GM12864 (cell line): ENCODE measurements around the gene DRC7.

Experiments
- DNase-seq: peaks from one replicate; pipeline ENCODE4 v3.0.0-alpha.2; 2011; ENCODE audit warnings: low read depth
- H3K4me3 ChIP-seq: 2 replicates; pipeline ENCODE4 v1.5.1; 2011; ENCODE audit warnings: mild to moderate bottlenecking, low read depth, low read length, control low read depth
- TF ChIP-seq, protein P1 (sequence below): IDR thresholded peaks from 2 replicates; pipeline ENCODE4 v1.5.1; 2011; ENCODE audit warnings: low read depth, mild to moderate bottlenecking, moderate library complexity, low read length, control low read depth, inconsistent platforms; ENCODE audit errors: missing control alignments

The DRC7 gene

GRCh38 chr16:57672416-57672815, 22.2 kb upstream of the DRC7 start:
- TF ChIP-seq, protein P1, sequence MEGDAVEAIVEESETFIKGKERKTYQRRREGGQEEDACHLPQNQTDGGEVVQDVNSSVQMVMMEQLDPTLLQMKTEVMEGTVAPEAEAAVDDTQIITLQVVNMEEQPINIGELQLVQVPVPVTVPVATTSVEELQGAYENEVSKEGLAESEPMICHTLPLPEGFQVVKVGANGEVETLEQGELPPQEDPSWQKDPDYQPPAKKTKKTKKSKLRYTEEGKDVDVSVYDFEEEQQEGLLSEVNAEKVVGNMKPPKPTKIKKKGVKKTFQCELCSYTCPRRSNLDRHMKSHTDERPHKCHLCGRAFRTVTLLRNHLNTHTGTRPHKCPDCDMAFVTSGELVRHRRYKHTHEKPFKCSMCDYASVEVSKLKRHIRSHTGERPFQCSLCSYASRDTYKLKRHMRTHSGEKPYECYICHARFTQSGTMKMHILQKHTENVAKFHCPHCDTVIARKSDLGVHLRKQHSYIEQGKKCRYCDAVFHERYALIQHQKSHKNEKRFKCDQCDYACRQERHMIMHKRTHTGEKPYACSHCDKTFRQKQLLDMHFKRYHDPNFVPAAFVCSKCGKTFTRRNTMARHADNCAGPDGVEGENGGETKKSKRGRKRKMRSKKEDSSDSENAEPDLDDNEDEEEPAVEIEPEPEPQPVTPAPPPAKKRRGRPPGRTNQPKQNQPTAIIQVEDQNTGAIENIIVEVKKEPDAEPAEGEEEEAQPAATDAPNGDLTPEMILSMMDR: no peak
- H3K4me3 ChIP-seq: no peak overlapping the region
- no peak for DNase-seq

DNA sequence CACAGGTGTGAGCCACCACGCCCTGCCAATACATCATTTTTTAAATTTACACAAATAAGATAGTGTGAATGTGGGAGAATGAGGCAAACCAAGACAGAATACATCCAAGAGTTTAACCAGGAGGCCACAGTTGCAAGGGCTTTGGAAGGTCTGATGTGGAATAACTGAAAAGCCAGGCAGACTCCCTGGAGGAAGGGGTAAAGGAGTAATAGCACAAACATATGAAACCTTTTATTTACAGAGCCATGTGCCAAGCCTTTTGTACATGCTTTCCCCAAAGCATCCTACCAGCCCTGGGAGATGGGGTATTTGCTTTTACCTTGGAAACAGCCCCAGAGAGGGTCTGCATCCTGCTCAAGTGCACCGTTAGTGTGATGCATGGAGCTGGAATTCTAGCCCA, 21.8 kb upstream of the DRC7 start:
- DNase-seq: no peak
- no peak overlapping the region for H3K4me3 ChIP-seq
- TF ChIP-seq, protein P1: no peak

DNA sequence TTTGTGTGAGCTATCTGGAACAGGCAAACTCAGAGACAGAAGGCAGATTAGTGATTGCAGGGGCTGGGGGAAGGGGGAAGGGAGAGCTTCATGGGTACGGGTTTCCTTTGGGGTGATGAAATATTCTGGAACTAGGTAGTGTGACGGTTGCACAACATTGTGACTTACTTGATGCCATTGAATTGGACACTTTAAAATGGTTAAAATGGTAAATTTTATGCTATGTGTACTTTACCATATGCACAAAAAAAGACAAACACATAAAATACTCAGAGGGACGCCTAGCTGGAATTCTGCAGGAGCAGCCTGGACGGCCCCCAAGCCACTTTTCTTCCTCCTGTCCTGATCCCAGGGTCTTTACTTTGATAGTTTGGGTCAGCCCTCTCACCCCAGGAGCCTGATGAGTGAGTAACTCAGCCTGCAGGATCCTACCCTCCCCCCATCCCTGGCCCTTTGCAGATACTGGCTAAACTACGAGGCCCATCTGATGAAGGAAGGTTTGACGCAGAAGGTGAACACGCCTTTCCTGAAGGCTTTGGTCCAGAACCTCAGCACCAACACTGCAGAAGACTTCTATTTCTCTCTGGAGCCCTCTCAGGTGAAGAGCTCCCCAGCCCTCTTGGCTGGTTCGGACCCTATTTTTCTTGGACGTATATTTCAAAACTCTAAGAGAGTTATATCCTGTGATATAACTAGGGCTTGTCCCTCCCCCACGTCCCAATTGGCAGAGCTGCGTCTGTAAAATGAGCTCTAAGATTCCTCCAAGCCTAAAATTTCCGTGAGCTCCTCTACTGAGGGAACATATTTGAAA, 18.7 kb upstream of the DRC7 start:
- H3K4me3 ChIP-seq: no peak overlapping the region
- no peak for DNase-seq
- TF ChIP-seq, protein P1: no peak

GRCh38 chr16:57676553-57677085, 18.0 kb upstream of the DRC7 start:
- H3K4me3 ChIP-seq: no peak overlapping the region
- TF ChIP-seq, protein P1: no peak
- no peak for DNase-seq

DNA sequence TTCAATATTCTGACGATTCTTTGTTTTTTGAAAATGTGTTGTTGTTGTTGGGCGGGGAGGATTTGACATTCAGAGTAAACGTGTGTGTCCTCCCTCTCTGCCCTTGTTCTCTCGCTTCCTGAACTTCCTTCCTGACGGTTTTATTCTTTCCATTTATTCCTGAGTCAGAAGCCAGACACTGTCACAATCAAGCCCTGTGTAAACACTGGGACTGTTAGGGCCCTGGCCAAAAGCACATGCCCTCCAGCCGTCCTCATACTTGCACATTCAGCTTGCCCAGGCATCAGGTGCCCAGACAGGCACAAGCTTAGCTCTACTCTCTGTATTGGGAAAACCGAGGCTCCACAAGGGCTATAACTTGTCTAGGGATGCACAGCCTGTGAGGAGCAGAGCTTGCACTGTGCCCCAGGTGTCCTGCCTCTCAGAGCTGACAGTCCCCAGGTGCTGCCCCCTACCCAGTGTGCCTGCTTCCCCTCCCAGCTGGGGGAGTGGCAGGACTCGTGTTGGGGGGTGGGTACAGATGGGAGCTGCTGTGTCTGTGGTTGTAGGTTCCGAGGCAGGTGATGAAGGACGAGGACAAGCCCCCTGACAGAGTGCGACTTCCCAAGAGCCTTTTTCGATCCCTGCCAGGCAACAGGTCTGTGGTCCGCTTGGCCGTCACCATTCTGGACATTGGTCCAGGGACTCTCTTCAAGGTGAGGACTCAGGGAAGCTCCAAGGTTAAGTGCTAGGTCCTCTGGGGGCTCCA, 16.8 kb upstream of the DRC7 start:
- DNase-seq: no peak
- H3K4me3 ChIP-seq: no peak overlapping the region
- TF ChIP-seq, protein P1: no peak

DNA sequence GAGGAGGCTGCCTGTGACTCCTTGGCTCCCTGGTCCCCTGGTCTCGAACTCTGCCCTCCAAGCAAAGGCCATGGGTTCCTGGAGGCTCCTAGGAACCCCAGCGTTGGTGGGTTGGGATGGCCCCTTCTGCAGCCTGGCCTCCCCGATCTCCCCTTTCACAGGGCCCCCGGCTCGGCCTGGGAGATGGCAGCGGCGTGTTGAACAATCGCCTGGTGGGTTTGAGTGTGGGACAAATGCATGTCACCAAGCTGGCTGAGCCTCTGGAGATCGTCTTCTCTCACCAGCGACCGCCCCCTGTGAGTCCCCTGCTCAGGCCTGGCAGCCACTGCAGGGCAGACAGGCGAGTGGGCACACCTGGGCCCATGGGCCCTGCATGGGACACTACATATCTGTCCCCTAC, 15.6 kb upstream of the DRC7 start:
- TF ChIP-seq, protein P1: no peak
- H3K4me3 ChIP-seq: no peak overlapping the region
- no peak for DNase-seq
